HG03097 (cell line): ENCODE results near the gene IL10RA.

Experiments
- ATAC-seq: cut with Tn5 transposase; IDR thresholded peaks from one replicate; pipeline ENCODE4 v1.9.1; 2021; ENCODE audit not compliant: unreplicated experiment, low FRiP score

Gene IL10RA

DNA sequence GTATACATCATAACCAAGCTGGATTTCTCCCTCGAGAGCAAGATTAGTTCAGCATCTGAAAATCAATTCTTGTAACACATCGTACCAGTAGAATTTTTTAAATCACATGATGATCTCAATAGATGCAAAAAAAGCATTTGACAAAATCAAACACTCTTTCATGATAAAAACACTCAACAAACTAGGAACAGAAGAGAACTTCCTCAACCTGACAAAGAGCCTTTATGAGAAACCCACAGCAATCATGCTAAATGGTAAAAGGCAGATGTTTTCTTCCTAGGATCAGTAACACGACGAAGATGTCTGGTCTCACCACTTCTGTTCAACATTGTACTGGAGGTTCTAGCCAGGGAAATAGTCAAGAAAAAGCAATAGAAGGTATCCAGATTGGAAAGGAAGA is 56.6 kb downstream of the IL10RA start:
- ATAC-seq, result no peak

DNA sequence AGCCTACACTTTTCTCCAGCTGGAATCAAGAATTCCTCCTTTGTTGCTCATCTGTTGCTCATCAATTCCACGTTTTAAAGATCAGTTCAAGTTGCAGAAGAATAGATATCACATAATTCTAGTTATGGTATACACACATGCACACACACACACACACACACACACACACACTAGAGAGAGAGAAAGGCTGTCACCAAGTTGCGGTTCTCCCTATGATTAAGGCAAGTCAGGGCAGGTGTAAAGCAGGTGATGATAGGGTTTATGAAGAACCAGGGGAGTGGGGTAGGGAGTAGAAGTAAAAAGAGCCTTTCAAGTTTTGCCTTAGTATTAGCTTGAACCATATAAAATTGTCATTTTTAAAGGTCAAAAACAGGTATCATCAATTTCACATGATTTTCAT is 59.0 kb downstream of the IL10RA start:
- no peak for ATAC-seq

DNA sequence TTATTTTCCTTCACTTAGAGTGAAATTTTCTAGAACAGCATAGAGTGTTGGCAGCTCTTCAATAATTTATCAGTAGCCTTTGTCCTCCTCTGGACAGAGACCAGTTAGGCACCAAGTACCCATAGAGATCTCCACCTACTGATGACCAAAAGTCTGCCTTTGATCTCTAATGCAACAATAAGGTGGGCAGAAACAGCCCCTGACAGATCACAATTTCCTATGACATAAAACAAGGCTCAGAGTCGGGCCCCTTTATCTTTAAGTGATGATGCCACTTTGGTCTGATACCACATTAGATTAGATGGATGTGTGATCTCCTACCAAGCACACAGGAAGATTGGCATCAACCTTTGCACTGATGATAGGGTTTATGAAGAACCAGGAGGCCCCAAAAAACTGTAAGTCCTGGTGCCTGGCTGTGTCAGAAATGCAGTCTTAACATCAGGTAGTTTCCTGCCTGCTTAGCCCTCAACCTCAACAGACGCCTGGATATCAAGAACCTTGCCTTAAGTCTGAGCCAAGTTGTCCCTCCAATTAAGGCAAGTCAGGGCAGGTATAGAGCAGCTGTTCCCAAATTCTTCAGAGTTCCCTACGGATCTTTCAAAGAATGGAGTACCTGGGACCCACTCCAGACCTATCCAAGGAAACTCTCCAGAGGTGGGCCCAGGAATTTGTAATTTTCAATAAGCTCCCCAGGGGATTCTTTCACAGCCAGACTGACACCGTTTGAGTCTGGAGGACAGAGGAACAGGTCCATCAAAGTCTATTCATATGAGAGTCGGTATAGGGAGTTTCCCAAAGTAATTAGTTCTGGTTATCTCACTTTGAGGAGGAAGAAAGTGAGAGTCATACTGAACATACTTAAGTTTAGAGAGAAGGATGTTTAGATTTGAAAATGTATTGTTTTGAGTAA is 60.1 kb downstream of the IL10RA start:
- ATAC-seq, result no peak

DNA sequence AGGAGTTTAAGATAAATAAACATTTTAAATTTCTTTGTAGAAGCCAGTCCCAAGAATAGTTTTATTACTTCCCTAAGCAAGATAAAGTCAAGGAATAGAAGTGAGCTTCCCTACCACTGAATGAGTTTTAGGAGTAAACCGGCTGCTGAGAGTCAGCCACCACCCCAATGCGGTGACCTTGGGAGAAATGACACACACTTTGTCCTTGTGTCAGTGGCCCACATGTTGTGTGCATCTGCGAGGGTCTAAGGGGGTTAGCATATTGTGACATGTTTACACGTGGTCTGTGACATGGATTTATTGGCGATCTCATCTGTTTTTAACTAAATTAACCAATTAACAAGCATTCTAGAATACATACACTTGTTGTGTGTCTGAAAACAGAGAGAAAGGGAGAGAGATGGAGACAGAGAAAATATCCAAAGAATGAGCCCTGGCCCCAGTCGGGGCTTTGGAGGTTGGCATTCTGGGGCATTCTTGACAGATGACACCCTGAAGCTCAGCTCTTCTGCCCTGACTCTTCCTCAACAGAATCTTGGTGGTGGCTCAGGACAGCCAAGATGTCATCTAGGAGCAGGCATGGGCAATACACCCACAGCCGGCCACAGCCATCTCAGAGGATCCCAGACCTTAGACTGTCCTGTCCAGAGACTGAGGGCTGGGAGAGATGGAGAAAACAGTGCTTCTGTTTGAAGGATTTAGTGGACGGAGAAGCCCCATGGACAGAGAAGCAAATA is 60.9 kb downstream of the IL10RA start:
- no peak for ATAC-seq

DNA sequence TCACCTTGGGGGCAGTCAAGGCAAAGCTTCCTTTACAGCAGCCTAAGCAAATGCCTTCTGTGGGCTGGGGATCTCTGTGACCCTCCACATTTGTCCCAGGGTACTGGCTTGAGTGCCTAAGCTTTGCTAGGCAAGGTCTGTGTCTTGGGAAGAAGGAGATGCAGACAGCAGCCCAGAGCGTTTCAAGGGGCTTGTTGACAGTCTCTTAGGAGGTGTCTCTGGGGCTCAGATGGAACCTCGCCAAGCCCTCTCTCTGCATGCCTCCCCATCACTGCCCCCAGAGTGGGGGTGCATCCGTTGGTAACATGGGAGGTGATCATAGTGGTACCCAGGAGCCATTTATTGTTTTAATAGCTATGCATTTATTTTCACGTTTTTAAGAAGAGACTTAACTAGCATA is 61.6 kb downstream of the IL10RA start:
- no peak for ATAC-seq

DNA sequence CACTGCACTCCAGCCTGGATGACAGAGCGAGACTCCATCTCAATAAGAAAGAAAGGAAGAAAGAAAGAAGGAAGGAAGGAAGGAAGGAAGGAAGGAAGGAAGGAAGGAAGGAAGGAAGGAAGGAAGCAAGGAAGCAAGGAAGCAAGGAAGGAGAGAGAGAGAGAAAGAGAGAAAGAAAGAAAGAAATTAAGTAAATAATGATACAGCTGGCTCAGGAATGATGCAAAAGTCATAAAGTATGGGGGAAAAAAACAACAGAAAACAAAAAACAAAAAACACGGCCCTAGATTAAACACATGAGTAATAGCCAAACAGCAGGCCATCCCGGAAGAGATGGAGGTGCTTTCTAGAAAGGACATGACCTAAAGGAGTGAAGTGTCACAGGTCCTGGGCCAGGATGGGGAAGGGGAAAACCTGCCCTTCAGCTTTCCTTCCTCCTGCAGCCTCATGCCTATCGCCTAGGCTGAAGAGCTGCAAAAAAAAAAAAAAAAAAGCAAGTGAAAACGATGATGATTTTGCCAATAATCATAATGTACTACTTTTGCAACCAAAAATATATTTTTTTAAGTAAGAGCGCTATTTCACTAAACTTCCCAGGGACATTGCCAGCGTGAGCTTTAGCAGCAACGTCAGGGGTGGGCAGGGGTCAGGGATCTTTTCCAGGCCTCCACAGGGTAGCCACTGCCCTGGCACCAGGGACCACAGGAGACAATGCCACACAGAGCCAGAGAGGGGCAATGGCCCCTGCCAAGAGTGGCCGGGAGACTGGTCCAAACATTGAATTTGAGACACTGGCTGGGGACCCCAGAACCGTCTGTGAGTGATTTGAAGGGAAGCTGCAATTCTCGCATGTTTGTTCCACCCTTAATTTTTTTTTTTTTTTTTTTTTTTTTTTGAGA is 62.5 kb downstream of the IL10RA start:
- ATAC-seq, result no peak

DNA sequence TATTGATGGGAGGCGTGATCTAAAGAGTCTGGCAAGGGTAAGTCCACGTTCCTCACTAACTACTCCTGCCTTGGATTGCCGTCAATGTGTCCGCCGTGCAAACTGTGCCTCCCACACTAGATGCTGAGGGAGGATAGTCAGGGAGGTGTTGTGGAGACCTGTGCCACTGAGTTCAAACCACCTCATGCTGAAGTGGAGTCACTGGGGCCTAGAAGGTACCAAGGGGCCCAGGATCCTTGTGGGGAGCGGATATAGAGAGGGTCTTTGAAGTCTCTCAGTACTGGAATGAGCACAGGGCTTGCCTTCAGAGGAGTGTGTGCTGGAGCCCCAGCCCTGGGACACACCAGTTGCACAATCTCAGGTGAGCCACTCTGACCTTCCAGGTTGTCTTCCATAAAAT is 63.6 kb downstream of the IL10RA start:
- ATAC-seq, result no peak

DNA sequence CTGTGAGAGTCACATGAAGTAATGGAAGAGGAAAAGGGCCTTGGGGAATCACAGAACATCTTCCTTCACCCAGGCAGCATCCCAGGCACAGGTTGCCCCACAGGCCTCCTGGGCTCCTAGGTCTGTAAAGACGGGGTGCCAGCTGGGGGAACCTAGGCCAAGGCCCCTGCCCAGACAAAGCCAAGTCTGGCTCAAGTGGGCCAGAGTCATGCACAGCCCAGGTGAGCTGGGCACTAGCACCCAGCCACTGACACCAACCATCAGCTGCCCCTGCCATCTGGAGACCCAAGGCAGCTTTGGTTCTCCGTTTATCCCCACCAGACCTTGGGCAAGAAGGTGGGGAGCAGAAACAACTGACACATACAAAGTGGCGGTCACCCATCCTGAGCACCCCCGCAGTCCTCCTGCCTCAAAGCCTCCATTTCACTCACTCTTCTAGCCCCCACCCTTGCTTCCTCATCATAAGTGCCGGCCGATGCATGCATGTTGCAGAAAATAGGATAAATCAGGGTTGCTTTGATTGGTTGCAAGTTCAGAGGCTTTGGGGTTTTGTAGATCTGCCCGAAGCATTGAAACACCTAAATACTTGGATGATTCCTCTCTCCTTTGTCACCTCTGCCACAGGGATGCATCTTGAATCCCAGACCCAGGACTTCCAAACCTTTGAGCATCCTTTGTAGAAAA is 64.2 kb downstream of the IL10RA start:
- ATAC-seq, result no peak
